ES-I3 (cell line): Measurements from ENCODE around the gene PRSS53.
"Not testable (repeated sequence)": the region's sequence is repeated elsewhere in the genome, so short reads cannot be mapped to it uniquely, and the experiment has no call there.

Source experiments
- H3K36me3 ChIP-seq: 2 replicates; pipeline ENCODE4 v1.6.1; 2013; ENCODE audit warnings: mild to moderate bottlenecking, low read length, control low read depth, moderate library complexity; ENCODE audit not compliant: insufficient read depth
- H3K4me1 ChIP-seq: 2 replicates; pipeline ENCODE4 v1.6.1; 2013; ENCODE audit warnings: mild to moderate bottlenecking, control low read depth, low read length; ENCODE audit not compliant: insufficient read depth
- H3K9ac ChIP-seq: 2 replicates; pipeline ENCODE4 v1.6.1; 2013; ENCODE audit warnings: low read depth, mild to moderate bottlenecking, low read length, moderate library complexity
- H3K9me3 ChIP-seq: 2 replicates; pipeline ENCODE4 v1.6.1; 2013; ENCODE audit warnings: mild to moderate bottlenecking, low read length, moderate library complexity; ENCODE audit not compliant: control insufficient read depth, insufficient read depth

PRSS53 gene

GRCh38 chr16:31110106-31111034 is 21.6 kb upstream of the PRSS53 start:
- Histone ChIP-seq H3K4me1 (no peaks in the 10 kb centered on the region), H3K36me3 (no peaks in the 10 kb centered on the region; the same call in 1 of the 2 replicates), H3K9me3 (no peaks in the 10 kb centered on the region), H3K9ac (no peak overlapping the region)

- Histone ChIP-seq H3K9ac (no peak overlapping the region), H3K4me1 (no peaks in the 10 kb centered on the region), H3K9me3 (no peaks in the 10 kb centered on the region), H3K36me3 (no peaks in the 10 kb centered on the region; the same call in 1 of the 2 replicates)
Observed at GRCh38 chr16:31109622-31110021, 20.9 kb upstream of the PRSS53 start.

GRCh38 chr16:31108794-31109558 is 20.2 kb upstream of the PRSS53 start:
- Histone ChIP-seq H3K9ac (peak overlapping the region; percentile 71; the same call in 1 of the 2 replicates), H3K9me3 (no peaks in the 10 kb centered on the region), H3K36me3 (no peaks in the 10 kb centered on the region; the same call in 1 of the 2 replicates), H3K4me1 (no peaks in the 10 kb centered on the region)

GRCh38 chr16:31108035-31108793 is 19.5 kb upstream of the PRSS53 start, which contains the start of gene BCKDK:
Gene BCKDK (plus strand): TSS chr16:31108386. CDS start chr16:31109224, 838 bp downstream.
- Histone ChIP-seq H3K9ac (peak within 1 kb of the TSS; percentile 71; the same call in 1 of the 2 replicates), H3K9me3 (no peaks in the 10 kb centered on the region), H3K4me1 (no peaks in the 10 kb centered on the region), H3K36me3 (no peaks in the 10 kb centered on the region; the same call in 1 of the 2 replicates)

GRCh38 chr16:31107465-31107867 is 18.7 kb upstream of the PRSS53 start:
- no peak overlapping the region for H3K9ac ChIP-seq
- no peaks in the 10 kb centered on the region; the same call in 1 of the 2 replicates for H3K36me3 ChIP-seq
- H3K4me1 ChIP-seq: no peaks in the 10 kb centered on the region
- H3K9me3 ChIP-seq: no peaks in the 10 kb centered on the region

GRCh38 chr16:31106509-31107464 is 18.0 kb upstream of the PRSS53 start:
- Histone ChIP-seq H3K36me3 (no peaks in the 10 kb centered on the region; the same call in 1 of the 2 replicates), H3K9ac (no peak overlapping the region), H3K9me3 (no peaks in the 10 kb centered on the region), H3K4me1 (no peaks in the 10 kb centered on the region)

GRCh38 chr16:31105677-31106213 is 17.0 kb upstream of the PRSS53 start:
- no peaks in the 10 kb centered on the region for H3K4me1 ChIP-seq
- H3K9me3 ChIP-seq: no peaks in the 10 kb centered on the region
- H3K36me3 ChIP-seq: no peaks in the 10 kb centered on the region; the same call in 1 of the 2 replicates
- H3K9ac ChIP-seq: no peak overlapping the region; the same call in 1 of the 2 replicates

GRCh38 chr16:31100876-31101641 is 12.3 kb upstream of the PRSS53 start:
- H3K4me1 ChIP-seq, H3K36me3 ChIP-seq, H3K9me3 ChIP-seq, H3K9ac ChIP-seq: not testable (repeated sequence)

GRCh38 chr16:31099860-31100638 is 11.3 kb upstream of the PRSS53 start:
- Histone ChIP-seq H3K36me3 (no peaks in the 10 kb centered on the region), H3K4me1 (no peaks in the 10 kb centered on the region), H3K9me3 (no peaks in the 10 kb centered on the region), H3K9ac (no peak overlapping the region)

GRCh38 chr16:31094424-31095120 is 5.8 kb upstream of the PRSS53 start, which contains the start of gene VKORC1:
Gene VKORC1 (minus strand): TSS chr16:31094797. CDS start chr16:31094729, 68 bp downstream.
- Histone ChIP-seq H3K4me1 (peaks cover 3% of the 10 kb centered on the region; the same call in 1 of the 2 replicates), H3K36me3 (0 out of 2 replicates have a peak, but pooled peaks cover 9% of the 10 kb centered on the region), H3K9ac (peak within 1 kb of the TSS; percentile 84), H3K9me3 (no peaks in the 10 kb centered on the region)

GRCh38 chr16:31094088-31094423 is 5.3 kb upstream of the PRSS53 start:
- Histone ChIP-seq H3K9ac (peak overlapping the region; percentile 84), H3K36me3 (0 out of 2 replicates have a peak, but pooled peaks cover 9% of the 10 kb centered on the region), H3K9me3 (no peaks in the 10 kb centered on the region), H3K4me1 (peaks cover 3% of the 10 kb centered on the region; the same call in 1 of the 2 replicates)
